Pancreas (tissue), 10 donors: ENCODE results near the gene OLFM1. TPM values are rescaled to one million over a fixed set of nuclear protein-coding genes. Genes with fewer than 3 reads are reported as not detected.

Experiments
- ATAC-seq, 4 donors: fragments of 200-7000 bp; cut with Tn5 transposase; one replicate each; pipeline versions ENCODE4 v1.8.0 to v1.9.1; 2020; ENCODE audit warnings: mild to moderate bottlenecking in 4 of 4, moderate library complexity in 4 of 4
- DNase-seq, 6 donors: peaks; one replicate each; pipeline ENCODE4 v3.0.0-alpha.2; 2020
- FAIRE-seq: peaks from 2 replicates; lab custom pipeline; 2012; peaks lifted over from hg19 to GRCh38; lab: Jason Lieb, UNC
- H3K27ac ChIP-seq, 4 donors: fragments of 200-600 bp; sonication (generic); 1 replicate in 3 of 4; 2 replicates in 1 of 4; pipeline versions ENCODE4 v1.5.0 to v1.8.0; 2020
- H3K27me3 ChIP-seq, 4 donors: fragments of 200-600 bp; one replicate each; pipeline ENCODE4 v1.8.0; 2021
- H3K36me3 ChIP-seq, 3 donors: fragments of 200-600 bp; sonication (generic) in 1 of 3; one replicate each; pipeline versions ENCODE4 v1.5.0 to v1.8.0; 2020 to 2021
- H3K4me1 ChIP-seq, 3 donors: fragments of 200-600 bp; one replicate each; pipeline ENCODE4 v1.8.0; 2021
- H3K4me3 ChIP-seq, 4 donors: fragments of 200-600 bp; sonication (generic) in 2 of 4; one replicate each; pipeline versions ENCODE4 v1.5.0 to v1.8.0; 2020 to 2021
- H3K9me3 ChIP-seq, 4 donors: fragments of 200-600 bp; one replicate each; pipeline ENCODE4 v1.8.0; 2021
- WGBS, 2 donors: extraction: QIAGEN DNeasy Blood & Tissue Kit; methylation state at CpG; one replicate each; pipeline ENCODE4 v1.1.7; 2013; 5-methylcytosine and 5-hydroxymethylcytosine counted together
- intact Hi-C, 3 donors: fragments of 100-400 bp; cut with DNase I; formaldehyde crosslinking; loops; one replicate each; pipeline versions ENCODE4 v1.11.1 to v1.14.2; 2022
- polyA plus RNA-seq, 2 donors: library from polyadenylated mRNA; stranded (reverse); fragments of 200-250 nt; gene quantifications; one replicate each; pipeline ENCODE4 v1.2.3, GENCODE V29; 2013
- total RNA-seq, 6 donors: library from RNA; stranded (reverse); fragmentation: NEBNext Ultra II Directional in 4 of 6; extraction: Animal tissue kit (Norgen Biotek cat#: 25700) in 4 of 6; gene quantifications; one replicate each; pipeline versions ENCODE4 v1.2.1 to v1.2.4, GENCODE V29; 2021 to 2023
- TF ChIP-seq, protein P1 (sequence below), 4 donors: fragments of 200-600 bp; sonication (generic) in 3 of 4; IDR thresholded peaks; one replicate each; pipeline versions ENCODE4 v1.5.0 to v1.8.0; 2021; ENCODE audit warnings: antibody characterized with exemption in 4 of 4
- donor health status: healthy with polysubstance abuse.
- donor health status: DM: no; HTN: no; CAD: no; lungs with moderate emphysema.
- donor health status: DM: no; HTN: no; CAD: no.
- donor health status: control.
- donor health status: control.
- donor health status: Bipolar disorder and iron deficiency.
- donor health status: DM: yes; HTN: yes; CAD: no.
- donor health status: DM: no; HTN: no; CAD: no.
- donor health status: DM: no; HTN: no; CAD: no.
- donor health status: DM: yes; HTN: yes; CAD: no.

The OLFM1 gene
- total and polyA plus RNA-seq, 8 donors = 5.9 to 14.1 (median 7.8) TPM

DNA sequence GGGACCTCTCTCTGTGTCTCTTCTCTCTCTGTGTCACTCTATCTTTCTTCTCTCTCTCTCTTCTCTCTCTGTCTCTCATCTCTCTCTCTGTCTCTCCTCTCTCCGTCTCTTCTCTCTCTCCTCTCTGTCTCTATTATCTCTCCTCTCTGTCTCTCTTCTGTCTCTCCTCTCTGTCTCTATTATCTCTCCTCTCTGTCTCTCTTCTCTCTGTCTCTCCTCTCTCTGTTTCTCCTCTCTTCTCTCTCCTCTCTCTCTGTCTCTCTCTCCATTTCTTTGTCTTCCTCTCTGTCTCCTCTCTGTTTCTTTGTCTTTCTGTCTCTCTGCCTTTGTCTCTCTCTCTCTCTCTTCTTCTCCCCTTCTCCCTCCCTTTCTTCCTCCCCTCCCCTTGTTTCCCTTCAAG lies 3.2 kb upstream of the OLFM1 start:
- intact Hi-C loops = loop anchor here in 1 of 3 donors (5.0 kb wide), 1 partner anchor 328 kb away; no protein-coding TSS in a partner anchor

DNA sequence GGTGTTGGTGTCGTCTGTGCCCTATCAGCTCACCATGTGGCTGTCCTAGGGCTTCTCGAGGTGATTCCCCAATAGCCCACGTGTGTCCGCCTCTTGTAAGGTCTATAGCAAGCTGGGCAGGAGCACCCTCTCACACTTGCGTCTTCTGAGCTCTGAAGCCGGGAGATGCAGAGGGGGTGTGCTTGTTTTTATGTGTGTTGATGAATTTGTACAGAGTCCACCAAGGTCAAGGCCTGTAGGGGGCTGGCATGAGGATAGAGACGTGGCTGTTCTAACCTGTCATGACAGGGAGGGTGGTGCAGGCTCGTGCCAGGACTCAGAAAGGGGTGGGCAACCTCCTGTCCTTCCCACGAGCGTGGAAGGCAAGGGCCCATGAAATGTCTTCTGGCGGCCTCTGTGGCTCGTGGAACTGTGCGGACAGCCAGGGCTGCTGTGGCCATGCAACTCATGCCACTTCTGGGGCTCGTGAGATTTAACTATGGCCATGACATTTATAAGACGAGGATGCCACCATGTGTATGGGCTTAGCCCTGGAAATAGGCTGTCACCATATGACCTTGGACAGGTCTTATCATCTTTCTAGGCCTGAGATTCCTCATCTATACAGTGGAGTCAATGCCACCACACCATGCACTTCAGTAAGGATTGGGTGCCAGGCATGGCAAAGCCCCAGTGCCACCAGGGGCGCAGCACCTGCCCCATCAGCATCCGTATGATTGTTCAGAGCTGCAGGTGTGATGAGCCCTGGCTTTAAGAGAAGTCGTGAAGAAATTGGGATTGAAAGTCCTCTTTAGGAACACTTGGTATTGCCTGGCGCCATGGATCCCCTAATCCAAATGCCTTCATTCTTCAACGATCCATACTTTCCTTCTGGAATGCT lies 2.3 kb upstream of the OLFM1 start:
- ATAC-seq = no peak
- 57 to 67% methylated on average over 20 of the region's 20 CpGs for WGBS, 2 donors
- no peaks in the 10 kb centered on the region for H3K27me3 ChIP-seq

More for the DNA sequence above, 3.2 kb upstream of the OLFM1 start:
- TF ChIP-seq, protein P1, sequence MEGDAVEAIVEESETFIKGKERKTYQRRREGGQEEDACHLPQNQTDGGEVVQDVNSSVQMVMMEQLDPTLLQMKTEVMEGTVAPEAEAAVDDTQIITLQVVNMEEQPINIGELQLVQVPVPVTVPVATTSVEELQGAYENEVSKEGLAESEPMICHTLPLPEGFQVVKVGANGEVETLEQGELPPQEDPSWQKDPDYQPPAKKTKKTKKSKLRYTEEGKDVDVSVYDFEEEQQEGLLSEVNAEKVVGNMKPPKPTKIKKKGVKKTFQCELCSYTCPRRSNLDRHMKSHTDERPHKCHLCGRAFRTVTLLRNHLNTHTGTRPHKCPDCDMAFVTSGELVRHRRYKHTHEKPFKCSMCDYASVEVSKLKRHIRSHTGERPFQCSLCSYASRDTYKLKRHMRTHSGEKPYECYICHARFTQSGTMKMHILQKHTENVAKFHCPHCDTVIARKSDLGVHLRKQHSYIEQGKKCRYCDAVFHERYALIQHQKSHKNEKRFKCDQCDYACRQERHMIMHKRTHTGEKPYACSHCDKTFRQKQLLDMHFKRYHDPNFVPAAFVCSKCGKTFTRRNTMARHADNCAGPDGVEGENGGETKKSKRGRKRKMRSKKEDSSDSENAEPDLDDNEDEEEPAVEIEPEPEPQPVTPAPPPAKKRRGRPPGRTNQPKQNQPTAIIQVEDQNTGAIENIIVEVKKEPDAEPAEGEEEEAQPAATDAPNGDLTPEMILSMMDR (IDR thresholded peaks at IDR 0.05) = no peak
- DNase-seq (no peak), FAIRE-seq (no peak), ATAC-seq (no peak)
- 67 to 76% methylated on average over 1 of the region's 1 CpG for WGBS, 2 donors
- no peak overlapping the region for H3K4me3 ChIP-seq
- no peaks in the 10 kb centered on the region for H3K36me3 ChIP-seq
- no peak overlapping the region for H3K27ac ChIP-seq
- no peaks in the 10 kb centered on the region for H3K27me3 ChIP-seq
- H3K9me3 ChIP-seq = no peaks in the 10 kb centered on the region
- H3K4me1 ChIP-seq = peaks cover 18 to 31% (median 26%) of the 10 kb centered on the region in 3 donors

DNA sequence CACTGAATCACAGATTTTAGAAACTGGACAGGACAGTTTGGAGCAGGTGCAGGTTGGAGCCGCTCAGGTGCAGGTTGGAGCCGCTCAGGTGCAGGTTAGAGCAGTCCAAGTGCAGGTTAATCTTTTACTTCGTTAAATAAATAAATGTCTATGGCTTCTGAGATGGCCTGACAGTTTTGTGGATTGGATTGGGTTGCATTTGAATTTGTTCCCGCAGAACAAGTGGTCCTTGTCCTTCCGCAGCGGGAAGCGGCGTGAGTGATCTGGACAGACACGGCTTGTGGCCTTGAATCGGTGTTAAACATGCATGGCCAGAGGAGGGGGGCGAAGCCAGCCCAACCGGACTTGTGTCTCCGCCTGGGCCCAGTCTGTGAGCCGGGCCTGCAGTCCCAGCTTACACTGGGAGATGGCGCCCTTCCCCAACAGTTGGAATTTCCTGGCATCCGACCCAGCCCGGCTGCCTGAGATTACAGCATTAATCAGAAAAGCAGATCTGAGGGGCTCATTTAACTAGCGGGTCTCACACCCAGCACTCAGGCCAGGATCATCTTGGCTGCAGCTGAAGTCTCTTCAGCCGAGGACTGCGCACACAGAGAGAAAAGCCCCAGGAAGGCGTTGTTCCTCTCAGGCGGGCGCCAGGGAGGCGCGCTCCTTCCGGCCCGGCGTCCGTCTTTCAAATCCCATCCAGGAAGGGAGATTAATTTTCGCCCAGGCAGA lies 1.5 kb upstream of the OLFM1 start:
- TF ChIP-seq, protein P1 (IDR thresholded peaks at IDR 0.05) = peak; percentile 94 to 98 (median 94)
- H3K4me1 ChIP-seq = peaks cover 18 to 31% (median 26%) of the 10 kb centered on the region in 3 donors
- DNase-seq (peak; percentile 83 to 95 (median 90)), FAIRE-seq (no peak), ATAC-seq (peak; percentile 85 to 93 (median 88))
- no peaks in the 10 kb centered on the region for H3K36me3 ChIP-seq
- peak overlapping the region in 2 of 4 donors; percentile 10 to 39 for H3K27ac ChIP-seq
- intact Hi-C loops = loop anchor here in 2 of 3 donors (5.0 kb wide), 2 partner anchors 256 to 326 kb away; no protein-coding TSS in a partner anchor
- H3K9me3 ChIP-seq = no peaks in the 10 kb centered on the region
- WGBS, 2 donors = 4% methylated on average over 30 of the region's 30 CpGs
- peak overlapping the region in 2 of 4 donors; percentile 10 to 28 for H3K4me3 ChIP-seq
- no peaks in the 10 kb centered on the region for H3K27me3 ChIP-seq

More for the DNA sequence above, 2.3 kb upstream of the OLFM1 start:
- DNase-seq = peak in 1 of 6 donors; percentile 20
- Histone ChIP-seq H3K4me3 (no peak overlapping the region), H3K27ac (peak overlapping the region in 1 of 4 donors; percentile 39), H3K4me1 (peaks cover 18 to 31% (median 26%) of the 10 kb centered on the region in 3 donors), H3K9me3 (no peaks in the 10 kb centered on the region), H3K36me3 (no peaks in the 10 kb centered on the region)
- TF ChIP-seq, protein P1 (IDR thresholded peaks at IDR 0.05) = no peak
- intact Hi-C loops = loop anchor here in 2 of 3 donors (5.0 kb wide), 2 partner anchors 257 to 327 kb away; no protein-coding TSS in a partner anchor
- no peak for FAIRE-seq

DNA sequence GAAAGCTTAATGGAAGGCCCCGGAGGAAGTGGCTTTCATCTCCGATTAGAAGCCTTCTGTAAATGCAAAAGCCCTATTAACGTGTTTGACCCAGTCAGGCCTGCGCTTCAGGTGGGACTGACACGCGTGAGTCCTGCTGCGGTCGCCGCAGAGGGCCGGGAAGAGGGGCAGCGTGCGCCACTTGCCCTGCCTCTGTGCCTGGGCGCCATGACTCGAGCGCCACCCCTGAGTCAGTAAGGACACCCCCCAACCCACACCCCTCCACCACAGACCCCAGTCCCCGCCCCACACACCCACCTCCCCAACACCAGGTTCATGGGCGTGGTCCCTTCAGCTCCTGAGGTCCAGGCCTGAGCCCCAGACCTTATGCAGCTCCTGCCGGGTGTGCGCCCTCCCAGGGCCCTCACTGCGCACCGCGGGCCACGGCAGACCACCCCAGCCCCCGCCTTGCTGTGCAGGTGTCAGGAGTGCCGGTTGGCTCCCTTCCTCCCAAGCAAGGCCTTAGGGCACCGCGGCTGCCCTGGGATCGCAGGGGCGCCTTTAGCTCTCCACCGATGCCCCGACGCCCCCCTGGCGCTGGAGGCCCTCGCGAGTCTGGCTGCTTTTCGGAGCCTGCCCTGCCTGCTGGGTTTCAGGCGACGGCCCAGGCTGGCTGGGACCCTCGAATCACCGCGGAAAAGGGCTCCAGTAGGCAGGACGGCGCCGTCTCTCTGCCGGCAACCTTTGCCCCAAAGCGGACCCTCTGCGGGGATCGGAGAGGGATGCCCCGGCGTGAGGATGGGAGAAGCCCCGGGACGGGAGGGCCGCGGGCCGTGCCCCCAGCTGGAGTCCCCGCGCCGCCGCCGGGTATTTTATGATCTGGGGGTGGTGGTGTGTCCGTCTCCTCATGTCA lies 625 bp upstream of the OLFM1 start:
- WGBS, 2 donors = 11 to 17% methylated on average over 47 to 61 of the region's 61 CpGs
- FAIRE-seq = no peak

More for the DNA sequence above, 625 bp upstream of the OLFM1 start:
- DNase-seq (peak in 1 of 6 donors; percentile 49), ATAC-seq (peak in 3 of 4 donors; percentile 3 to 13 (median 4))
- Histone ChIP-seq H3K27ac (peak overlapping the region in 1 of 4 donors; percentile 39), H3K4me3 (peak overlapping the region in 2 of 4 donors; percentile 28 to 49), H3K9me3 (no peaks in the 10 kb centered on the region), H3K27me3 (no peaks in the 10 kb centered on the region), H3K4me1 (peaks cover 18 to 31% (median 26%) of the 10 kb centered on the region in 3 donors), H3K36me3 (no peaks in the 10 kb centered on the region)
- intact Hi-C loops = loop anchor here in 2 of 3 donors (5.0 kb wide), 2 partner anchors 255 to 325 kb away; no protein-coding TSS in a partner anchor
- TF ChIP-seq, protein P1 (IDR thresholded peaks at IDR 0.05) = no peak
